ENCODE data around the gene DGKZ. TPM values are rescaled to one million over a fixed set of nuclear protein-coding genes. Genes with fewer than 3 reads are reported as not detected.

DGKZ gene
- total and polyA plus RNA-seq, 2 of the 13 experiments (the other 11 are each of a cell fraction or from before 2014, with no cell fraction given): 15.8 to 20.7 TPM

DNA sequence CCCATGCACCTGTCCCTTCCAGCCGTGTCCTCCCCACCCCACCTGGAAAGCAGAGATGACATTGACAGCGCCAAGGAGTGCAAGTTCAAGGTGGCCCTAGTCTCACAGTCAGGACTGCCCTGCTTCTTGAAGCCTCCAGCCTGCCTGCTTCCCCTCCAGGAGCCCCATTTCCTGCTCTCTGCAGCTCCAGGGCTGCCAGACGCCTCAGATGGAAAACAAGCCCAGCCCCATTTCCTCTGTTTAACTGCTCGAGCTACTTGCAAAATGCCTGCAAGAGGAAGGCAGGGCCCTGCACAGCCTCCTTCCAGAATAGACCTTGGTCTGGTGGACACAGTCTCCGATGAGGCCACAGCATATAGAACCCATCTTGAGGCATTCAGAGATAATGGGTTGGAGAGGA lies 5.0 kb upstream of the DGKZ start (continued):
- no peak for TF ChIP-seq ZNF775 (CRISPR knock-in tag; IDR thresholded peaks at IDR 0.05; ENCODE audit: borderline replicate concordance)
- no peak for TF ChIP-seq LCORL (IDR thresholded peaks at IDR 0.05)
- no peak for TF ChIP-seq LCORL (CRISPR knock-in tag; IDR thresholded peaks at IDR 0.05)
- no peak for TF ChIP-seq ZNF12 (CRISPR knock-in tag; IDR thresholded peaks at IDR 0.05)
- no peak for TF ChIP-seq TARDBP (CRISPR knock-in tag; IDR thresholded peaks at IDR 0.05)
- TF ChIP-seq MXD1 (CRISPR knock-in tag; IDR thresholded peaks at IDR 0.05): no peak
- TF ChIP-seq KLF11 (CRISPR knock-in tag; IDR thresholded peaks at IDR 0.05): no peak

- WGBS (ENCODE audit: low lambda C conversion rate): 3% methylated on average over 3 of the region's 3 CpGs
- TF ChIP-seq, protein P1, sequence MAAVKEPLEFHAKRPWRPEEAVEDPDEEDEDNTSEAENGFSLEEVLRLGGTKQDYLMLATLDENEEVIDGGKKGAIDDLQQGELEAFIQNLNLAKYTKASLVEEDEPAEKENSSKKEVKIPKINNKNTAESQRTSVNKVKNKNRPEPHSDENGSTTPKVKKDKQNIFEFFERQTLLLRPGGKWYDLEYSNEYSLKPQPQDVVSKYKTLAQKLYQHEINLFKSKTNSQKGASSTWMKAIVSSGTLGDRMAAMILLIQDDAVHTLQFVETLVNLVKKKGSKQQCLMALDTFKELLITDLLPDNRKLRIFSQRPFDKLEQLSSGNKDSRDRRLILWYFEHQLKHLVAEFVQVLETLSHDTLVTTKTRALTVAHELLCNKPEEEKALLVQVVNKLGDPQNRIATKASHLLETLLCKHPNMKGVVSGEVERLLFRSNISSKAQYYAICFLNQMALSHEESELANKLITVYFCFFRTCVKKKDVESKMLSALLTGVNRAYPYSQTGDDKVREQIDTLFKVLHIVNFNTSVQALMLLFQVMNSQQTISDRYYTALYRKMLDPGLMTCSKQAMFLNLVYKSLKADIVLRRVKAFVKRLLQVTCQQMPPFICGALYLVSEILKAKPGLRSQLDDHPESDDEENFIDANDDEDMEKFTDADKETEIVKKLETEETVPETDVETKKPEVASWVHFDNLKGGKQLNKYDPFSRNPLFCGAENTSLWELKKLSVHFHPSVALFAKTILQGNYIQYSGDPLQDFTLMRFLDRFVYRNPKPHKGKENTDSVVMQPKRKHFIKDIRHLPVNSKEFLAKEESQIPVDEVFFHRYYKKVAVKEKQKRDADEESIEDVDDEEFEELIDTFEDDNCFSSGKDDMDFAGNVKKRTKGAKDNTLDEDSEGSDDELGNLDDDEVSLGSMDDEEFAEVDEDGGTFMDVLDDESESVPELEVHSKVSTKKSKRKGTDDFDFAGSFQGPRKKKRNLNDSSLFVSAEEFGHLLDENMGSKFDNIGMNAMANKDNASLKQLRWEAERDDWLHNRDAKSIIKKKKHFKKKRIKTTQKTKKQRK (IDR thresholded peaks at IDR 0.05; ENCODE audit: low read length): no peak
- TF ChIP-seq ZNF101 (CRISPR knock-in tag; IDR thresholded peaks at IDR 0.05; ENCODE audit: borderline replicate concordance, low read depth) (no peak), ZNF878 (CRISPR knock-in tag; IDR thresholded peaks at IDR 0.05) (no peak), FLYWCH1 (CRISPR knock-in tag; IDR thresholded peaks at IDR 0.05) (no peak), E2F2 (CRISPR knock-in tag; IDR thresholded peaks at IDR 0.05; ENCODE audit: borderline replicate concordance) (no peak), HNF4A (CRISPR knock-in tag; IDR thresholded peaks at IDR 0.05) (0 out of 2 replicates have a peak, but pooled peaks have one; percentile 15), SCMH1 (CRISPR knock-in tag; IDR thresholded peaks at IDR 0.05; ENCODE audit: borderline replicate concordance) (no peak), RXRB (CRISPR knock-in tag; IDR thresholded peaks at IDR 0.05; ENCODE audit: borderline replicate concordance) (peak; percentile 45; the same call in 1 of the 2 replicates), ZNF432 (CRISPR knock-in tag; IDR thresholded peaks at IDR 0.05; ENCODE audit: borderline replicate concordance) (no peak), GFI1 (CRISPR knock-in tag; IDR thresholded peaks at IDR 0.05; ENCODE audit: borderline replicate concordance) (0 out of 2 replicates have a peak, but pooled peaks have one; percentile 30), ZNF275 (CRISPR knock-in tag; IDR thresholded peaks at IDR 0.05; ENCODE audit: borderline replicate concordance) (no peak), KDM4B (CRISPR knock-in tag; IDR thresholded peaks at IDR 0.05) (no peak)
Measured at GRCh38 chr11:46343520-46343919, 3.7 kb upstream of the DGKZ start.

More at GRCh38 chr11:46343520-46343919, 3.7 kb upstream of the DGKZ start:
- no peak for ATAC-seq
- 0 out of 6 replicates have a peak overlapping the region, but pooled peaks of 1 of the 3 experiments have one; percentile 17 for H3K4me3 ChIP-seq (replicated peaks in 1 of 3; ENCODE audit: insufficient read depth in 1 of 3, low read depth in 2 of 3, low read length in 3 of 3)
- in situ Hi-C loops (cut with HindIII; ENCODE audit: extremely low pct_ligation_motif_present, low pct_unique_long_range_greater_than_20kb): no loop called here
- no peak overlapping the region for H2AFZ ChIP-seq (ENCODE audit: low read length)
- peak overlapping the region; percentile 47 for H3K4me2 ChIP-seq (ENCODE audit: low read depth, low read length)
- no peaks in the 10 kb centered on the region for H3K36me3 ChIP-seq (replicated peaks in 1 of 2; ENCODE audit: control insufficient read depth in 1 of 2, insufficient read depth in 2 of 2, low read length in 2 of 2)
- POLR2A ChIA-PET: interaction anchor here (0.9 to 1.6 kb wide), 2 partner anchors 100 to 422 kb away, joined by 3 to 8 read pairs; no protein-coding TSS in a partner anchor
- CTCF ChIA-PET (ENCODE audit: low intra/inter-chr PET ratio, low total read pairs): no interaction called here
- intact Hi-C loops (cut with micrococcal nuclease; ENCODE audit: unreplicated experiment): no loop called here
- no peak overlapping the region for H3K9ac ChIP-seq (ENCODE audit: insufficient read depth, low read depth, low read length)
- H3K79me2 ChIP-seq (ENCODE audit: insufficient read depth, low read length): peaks cover 8% of the 10 kb centered on the region
- peak; percentile 50 for DNase-seq (ENCODE audit: low spot score)
- peak; percentile 12 for FAIRE-seq
- H3K9me3 ChIP-seq (ENCODE audit: low read length): no peaks in the 10 kb centered on the region
- peaks cover 2 to 37% of the 10 kb centered on the region in 2 experiments; a peak in 4 of 5 replicates for H3K27me3 ChIP-seq (ENCODE audit: control insufficient read depth in 1 of 2, insufficient read depth in 2 of 2, low read length in 2 of 2)
- BruUV-seq (replicated peaks): no TSS peak
- H4K20me1 ChIP-seq (ENCODE audit: insufficient read depth, low read length): no peaks in the 10 kb centered on the region
- no peak overlapping the region for H3K27ac ChIP-seq (ENCODE audit: extremely low read length, insufficient read depth, low read length)
- peaks cover 53% of the 10 kb centered on the region for H3K4me1 ChIP-seq (ENCODE audit: insufficient read depth, low read length)

Data from HepG2 (cell line).